DMS53 treated with DMSO at 0.1 percent for 48 hours (cell line): ENCODE results near the gene MARCHF10.

Experiments
- DNase-seq: peaks from one replicate; lab custom pipeline; 2025; ENCODE audit not compliant: unreplicated experiment; lab: John Stamatoyannopoulos, UW

The MARCHF10 gene

GRCh38 chr17:62755141-62755851 is 52.8 kb downstream of the MARCHF10 start:
- DNase-seq: no peak

- DNase-seq: no peak
Observed at GRCh38 chr17:62754631-62755030, 53.5 kb downstream of the MARCHF10 start.

GRCh38 chr17:62753562-62753961 is 54.6 kb downstream of the MARCHF10 start:
- no peak for DNase-seq

GRCh38 chr17:62751060-62751691 is 56.9 kb downstream of the MARCHF10 start:
- no peak for DNase-seq

- DNase-seq: no peak
Observed at GRCh38 chr17:62750631-62751051, 57.5 kb downstream of the MARCHF10 start.

- no peak for DNase-seq
Observed at GRCh38 chr17:62749926-62750325, 58.2 kb downstream of the MARCHF10 start.

- no peak for DNase-seq
Observed at GRCh38 chr17:62746941-62747340, 61.2 kb downstream of the MARCHF10 start.

- no peak for DNase-seq
Observed at GRCh38 chr17:62745806-62746205, 62.3 kb downstream of the MARCHF10 start.

GRCh38 chr17:62744259-62744658 is 63.9 kb downstream of the MARCHF10 start:
- DNase-seq: no peak

GRCh38 chr17:62741290-62741689 is 66.8 kb downstream of the MARCHF10 start:
- no peak for DNase-seq

- no peak for DNase-seq
Observed at GRCh38 chr17:62739645-62740388, 68.3 kb downstream of the MARCHF10 start.

GRCh38 chr17:62738281-62738680 is 69.8 kb downstream of the MARCHF10 start:
- DNase-seq: no peak

- no peak for DNase-seq
Observed at GRCh38 chr17:62737513-62737912, 70.6 kb downstream of the MARCHF10 start.

GRCh38 chr17:62735044-62735651 is 73.0 kb downstream of the MARCHF10 start:
- DNase-seq: peak; percentile 76

GRCh38 chr17:62732125-62732524 is 76.0 kb downstream of the MARCHF10 start:
- no peak for DNase-seq

GRCh38 chr17:62727916-62728672 is 80.0 kb downstream of the MARCHF10 start:
- DNase-seq: no peak

GRCh38 chr17:62725791-62726249 is 82.3 kb downstream of the MARCHF10 start:
- no peak for DNase-seq

- DNase-seq: no peak
Observed at GRCh38 chr17:62724398-62725146, 83.5 kb downstream of the MARCHF10 start.

- no peak for DNase-seq
Observed at GRCh38 chr17:62723842-62724241, 84.3 kb downstream of the MARCHF10 start.

GRCh38 chr17:62722625-62723024 is 85.5 kb downstream of the MARCHF10 start:
- DNase-seq: no peak
